ENCODE measurements around the gene ACAD10.

- TF ChIP-seq CTCF (IDR thresholded peaks at IDR 0.05) (no peak), SIN3A (IDR thresholded peaks at IDR 0.05; ENCODE audit: borderline replicate concordance, insufficient read depth, low read depth, low read length) (no peak), REST (IDR thresholded peaks at IDR 0.05; ENCODE audit: insufficient read depth in 1 of 2, low read depth in 2 of 2, low read length in 1 of 2) (no peak), POLR2AphosphoS5 (IDR thresholded peaks at IDR 0.05; ENCODE audit: low read depth, low read length) (no peak), TCF7L2 (IDR thresholded peaks at IDR 0.05; ENCODE audit: low read depth, low read length) (no peak)
Observed at GRCh38 chr12:111764120-111764821, 78.4 kb downstream of the ACAD10 start.
